ENCODE measurements around the gene PLXNC1. TPM values are rescaled to one million over a fixed set of nuclear protein-coding genes. Genes with fewer than 3 reads are reported as not detected.

The PLXNC1 gene
- polyA plus RNA-seq, 1 donor (not counting 4 experiments of a cell fraction or from before 2014, with no cell fraction given) = 0.17 TPM

DNA sequence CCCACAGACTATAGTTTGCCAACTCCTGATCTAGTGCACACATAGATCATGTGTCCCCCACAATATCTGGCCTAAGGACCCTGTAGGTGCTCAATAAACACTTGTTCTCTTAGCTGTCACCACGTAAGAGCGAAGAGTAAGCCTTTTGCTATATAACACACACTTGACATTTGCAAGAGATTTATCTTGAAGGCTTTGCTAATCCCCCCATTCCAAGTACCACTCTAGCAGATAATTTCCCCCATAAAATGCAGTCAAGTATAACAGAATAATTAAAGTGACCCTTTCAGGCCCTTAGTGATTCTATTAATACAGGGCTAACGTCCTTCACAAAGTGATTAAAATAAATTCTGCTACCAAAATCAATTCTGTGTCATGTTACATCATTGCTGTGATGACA, 87.5 kb downstream of the PLXNC1 start:
- no peaks in the 10 kb centered on the region for H3K9me3 ChIP-seq (ENCODE audit: control insufficient read depth, low read depth, low read length)
- no peaks in the 10 kb centered on the region for H3K9me1 ChIP-seq (ENCODE audit: control insufficient read depth, extremely low read depth, insufficient read depth, low read length)
- no peaks in the 10 kb centered on the region for H3K79me2 ChIP-seq (ENCODE audit: control insufficient read depth, insufficient read depth, low read length)
- no peak overlapping the region for H3K9ac ChIP-seq (ENCODE audit: control insufficient read depth, extremely low read depth, insufficient read depth, low read length)
- H3K27ac ChIP-seq (ENCODE audit: control insufficient read depth, insufficient read depth, low read length) = no peak overlapping the region
- H3K36me3 ChIP-seq (ENCODE audit: control insufficient read depth in 2 of 2, extremely low read depth in 1 of 2, insufficient read depth in 2 of 2, low read length in 2 of 2) = no peaks in the 10 kb centered on the region
- TF ChIP-seq EZH2 (IDR thresholded peaks at IDR 0.05; ENCODE audit: low read length) = no peak
- TF ChIP-seq, protein P1, sequence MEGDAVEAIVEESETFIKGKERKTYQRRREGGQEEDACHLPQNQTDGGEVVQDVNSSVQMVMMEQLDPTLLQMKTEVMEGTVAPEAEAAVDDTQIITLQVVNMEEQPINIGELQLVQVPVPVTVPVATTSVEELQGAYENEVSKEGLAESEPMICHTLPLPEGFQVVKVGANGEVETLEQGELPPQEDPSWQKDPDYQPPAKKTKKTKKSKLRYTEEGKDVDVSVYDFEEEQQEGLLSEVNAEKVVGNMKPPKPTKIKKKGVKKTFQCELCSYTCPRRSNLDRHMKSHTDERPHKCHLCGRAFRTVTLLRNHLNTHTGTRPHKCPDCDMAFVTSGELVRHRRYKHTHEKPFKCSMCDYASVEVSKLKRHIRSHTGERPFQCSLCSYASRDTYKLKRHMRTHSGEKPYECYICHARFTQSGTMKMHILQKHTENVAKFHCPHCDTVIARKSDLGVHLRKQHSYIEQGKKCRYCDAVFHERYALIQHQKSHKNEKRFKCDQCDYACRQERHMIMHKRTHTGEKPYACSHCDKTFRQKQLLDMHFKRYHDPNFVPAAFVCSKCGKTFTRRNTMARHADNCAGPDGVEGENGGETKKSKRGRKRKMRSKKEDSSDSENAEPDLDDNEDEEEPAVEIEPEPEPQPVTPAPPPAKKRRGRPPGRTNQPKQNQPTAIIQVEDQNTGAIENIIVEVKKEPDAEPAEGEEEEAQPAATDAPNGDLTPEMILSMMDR (optimal IDR thresholded peaks at IDR 0.05 in 1 of 3, IDR thresholded peaks at IDR 0.05 in 1 of 3, conservative IDR thresholded peaks at IDR 0.05 in 1 of 3; ENCODE audit: extremely low read depth in 1 of 3, insufficient read depth in 2 of 3, low read length in 3 of 3) = no peak
- dilution Hi-C loops (cut with MboI; ENCODE audit: extremely low pct_ligation_motif_present, low sequenced_read_pairs) = no loop called here
- no peak for FAIRE-seq
- peaks cover 16% of the 10 kb centered on the region for H3K27me3 ChIP-seq (ENCODE audit: control insufficient read depth, extremely low read depth, insufficient read depth, low read length)
- H3K4me1 ChIP-seq (ENCODE audit: control insufficient read depth, extremely low read depth, insufficient read depth, low read length) = no peaks in the 10 kb centered on the region
- H2AFZ ChIP-seq (ENCODE audit: control insufficient read depth, low read length) = no peak overlapping the region
- H3K4me2 ChIP-seq (ENCODE audit: control insufficient read depth, extremely low read depth, insufficient read depth, low read depth, low read length) = no peak overlapping the region
- no peak overlapping the region for H3K4me3 ChIP-seq (ENCODE audit: control insufficient read depth in 2 of 3, extremely low read depth in 1 of 3, insufficient read depth in 2 of 3, low read depth in 1 of 3, low read length in 3 of 3)
- H4K20me1 ChIP-seq (ENCODE audit: control insufficient read depth, extremely low read depth, insufficient read depth, low read length) = no peaks in the 10 kb centered on the region
- no peak for DNase-seq (ENCODE audit: low read depth, low spot score)

DNA sequence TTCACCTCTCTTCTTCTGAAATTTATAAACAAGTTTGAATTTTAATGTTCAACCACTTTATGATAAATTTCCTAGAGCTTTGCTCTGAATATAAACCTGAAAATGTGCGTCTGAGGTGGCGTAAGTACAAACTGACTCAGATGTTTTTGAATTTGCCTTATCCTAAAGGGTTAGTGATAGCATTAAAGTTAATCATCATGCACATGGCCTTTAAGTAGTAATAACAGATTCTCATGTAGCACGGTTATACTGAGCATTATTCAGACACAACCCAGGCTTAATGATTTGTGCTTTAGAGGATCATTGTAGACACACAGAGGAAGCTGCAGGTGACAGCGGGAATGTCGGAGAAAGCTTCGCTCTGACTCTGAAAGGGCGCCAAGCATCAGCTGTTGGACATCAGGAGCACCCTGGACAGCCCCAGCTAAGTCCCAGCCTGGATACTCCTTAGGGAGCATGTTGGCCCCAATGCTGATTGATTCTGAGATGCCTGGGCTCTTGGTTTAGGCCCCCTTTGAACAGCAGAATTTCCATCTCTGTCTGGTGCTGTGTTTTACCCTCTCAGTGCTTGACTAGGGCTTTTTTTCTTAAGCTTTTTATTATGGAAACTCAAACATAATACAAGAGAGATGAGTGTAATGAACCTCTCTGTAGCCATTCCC, 91.1 kb downstream of the PLXNC1 start:
- H3K4me3 ChIP-seq (ENCODE audit: control insufficient read depth in 2 of 3, extremely low read depth in 1 of 3, insufficient read depth in 2 of 3, low read depth in 1 of 3, low read length in 3 of 3) = no peak overlapping the region
- H3K4me2 ChIP-seq (ENCODE audit: control insufficient read depth, extremely low read depth, insufficient read depth, low read depth, low read length) = no peak overlapping the region
- no peaks in the 10 kb centered on the region for H3K9me1 ChIP-seq (ENCODE audit: control insufficient read depth, extremely low read depth, insufficient read depth, low read length)
- no peaks in the 10 kb centered on the region for H4K20me1 ChIP-seq (ENCODE audit: control insufficient read depth, extremely low read depth, insufficient read depth, low read length)
- H3K9ac ChIP-seq (ENCODE audit: control insufficient read depth, extremely low read depth, insufficient read depth, low read length) = no peak overlapping the region
- dilution Hi-C loops (cut with MboI; ENCODE audit: extremely low pct_ligation_motif_present, low sequenced_read_pairs) = no loop called here
- H3K36me3 ChIP-seq (ENCODE audit: control insufficient read depth in 2 of 2, extremely low read depth in 1 of 2, insufficient read depth in 2 of 2, low read length in 2 of 2) = no peaks in the 10 kb centered on the region
- no peak overlapping the region for H3K27ac ChIP-seq (ENCODE audit: control insufficient read depth, insufficient read depth, low read length)
- no peak overlapping the region for H2AFZ ChIP-seq (ENCODE audit: control insufficient read depth, low read length)
- peaks cover 16% of the 10 kb centered on the region for H3K27me3 ChIP-seq (ENCODE audit: control insufficient read depth, extremely low read depth, insufficient read depth, low read length)
- DNase-seq (ENCODE audit: low read depth, low spot score) (no peak), FAIRE-seq (no peak)
- no peaks in the 10 kb centered on the region for H3K4me1 ChIP-seq (ENCODE audit: control insufficient read depth, extremely low read depth, insufficient read depth, low read length)
- TF ChIP-seq EZH2 (IDR thresholded peaks at IDR 0.05; ENCODE audit: low read length) = no peak
- TF ChIP-seq, protein P1 (optimal IDR thresholded peaks at IDR 0.05 in 1 of 3, IDR thresholded peaks at IDR 0.05 in 1 of 3, conservative IDR thresholded peaks at IDR 0.05 in 1 of 3; ENCODE audit: extremely low read depth in 1 of 3, insufficient read depth in 2 of 3, low read length in 3 of 3) = no peak
- H3K79me2 ChIP-seq (ENCODE audit: control insufficient read depth, insufficient read depth, low read length) = no peaks in the 10 kb centered on the region
- no peaks in the 10 kb centered on the region for H3K9me3 ChIP-seq (ENCODE audit: control insufficient read depth, low read depth, low read length)
